ENCODE measurements around the gene ZNF526.
A peak's percentile ranks its signal among the peaks of the same experiment; 100 is the strongest.

Gene ZNF526

DNA sequence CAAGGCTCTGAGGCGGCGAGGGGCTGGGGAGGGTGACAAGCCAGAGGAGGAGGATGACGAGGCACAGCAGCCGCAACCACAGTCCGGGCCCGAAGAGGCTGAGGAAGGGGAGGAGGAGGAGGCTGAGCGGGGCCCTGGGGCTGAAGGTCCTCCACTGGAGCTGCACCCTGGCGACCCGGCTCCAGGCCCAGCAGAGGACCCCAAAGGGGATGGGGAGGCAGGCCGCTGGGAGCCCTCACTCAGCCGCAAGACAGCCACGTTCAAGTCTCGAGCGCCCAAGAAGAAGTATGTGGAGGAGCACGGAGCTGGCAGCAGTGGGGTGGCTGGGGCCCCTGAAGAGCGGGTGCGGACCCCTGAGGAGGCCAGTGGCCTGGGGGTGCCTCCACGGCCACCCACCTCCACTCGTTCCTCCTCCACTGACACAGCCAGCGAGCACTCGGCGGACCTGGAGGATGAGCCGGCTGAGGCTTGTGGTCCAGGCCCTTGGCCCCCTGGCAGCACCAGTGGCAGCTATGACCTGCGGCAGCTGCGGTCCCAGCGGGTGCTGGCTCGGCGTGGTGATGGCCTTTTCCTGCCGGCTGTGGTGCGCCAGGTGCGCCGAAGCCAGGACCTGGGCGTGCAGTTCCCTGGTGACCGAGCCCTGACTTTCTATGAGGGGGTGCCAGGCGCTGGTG lies 51.9 kb downstream of the ZNF526 start:
- intact Hi-C loops (cut with DNase I) = no loop called here
- DNase-seq = peak in 2 of 10 donors; percentile 68 to 80

DNA sequence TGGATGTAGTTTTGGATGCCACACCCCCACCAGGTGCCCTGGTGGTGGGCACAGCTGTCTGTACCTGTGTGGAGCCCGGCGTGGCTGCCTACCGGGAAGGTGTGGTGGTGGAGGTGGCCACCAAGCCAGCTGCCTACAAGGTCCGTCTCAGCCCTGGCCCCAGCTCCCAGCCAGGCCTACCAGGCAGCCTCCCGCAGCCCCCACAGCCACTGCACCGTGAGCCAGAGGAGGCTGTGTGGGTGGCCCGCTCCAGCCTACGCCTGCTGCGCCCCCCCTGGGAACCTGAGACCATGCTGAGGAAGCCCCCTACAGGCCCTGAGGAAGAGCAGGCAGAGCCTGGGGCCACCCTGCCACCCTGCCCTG lies 52.4 kb downstream of the ZNF526 start:
- intact Hi-C loops (cut with DNase I) = no loop called here
- DNase-seq = peak in 2 of 10 donors; percentile 45 to 73

DNA sequence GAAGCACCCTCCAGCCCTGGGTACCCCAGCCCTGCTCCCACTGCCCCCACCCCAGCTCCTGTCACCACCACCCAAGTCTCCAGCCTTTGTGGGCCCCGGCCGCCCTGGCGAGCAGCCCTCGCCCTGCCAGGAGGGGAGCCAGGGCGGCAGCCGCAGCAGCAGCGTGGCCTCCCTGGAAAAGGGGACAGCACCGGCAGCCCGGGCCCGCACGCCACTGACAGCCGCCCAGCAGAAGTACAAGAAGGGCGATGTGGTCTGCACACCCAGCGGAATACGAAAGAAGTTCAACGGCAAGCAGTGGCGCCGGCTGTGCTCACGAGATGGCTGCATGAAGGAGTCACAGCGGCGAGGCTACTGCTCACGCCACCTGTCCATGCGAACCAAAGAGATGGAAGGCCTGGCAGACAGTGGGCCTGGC lies 52.9 kb downstream of the ZNF526 start:
- intact Hi-C loops (cut with DNase I) = no loop called here
- DNase-seq = peak in 1 of 10 donors; percentile 50

DNA sequence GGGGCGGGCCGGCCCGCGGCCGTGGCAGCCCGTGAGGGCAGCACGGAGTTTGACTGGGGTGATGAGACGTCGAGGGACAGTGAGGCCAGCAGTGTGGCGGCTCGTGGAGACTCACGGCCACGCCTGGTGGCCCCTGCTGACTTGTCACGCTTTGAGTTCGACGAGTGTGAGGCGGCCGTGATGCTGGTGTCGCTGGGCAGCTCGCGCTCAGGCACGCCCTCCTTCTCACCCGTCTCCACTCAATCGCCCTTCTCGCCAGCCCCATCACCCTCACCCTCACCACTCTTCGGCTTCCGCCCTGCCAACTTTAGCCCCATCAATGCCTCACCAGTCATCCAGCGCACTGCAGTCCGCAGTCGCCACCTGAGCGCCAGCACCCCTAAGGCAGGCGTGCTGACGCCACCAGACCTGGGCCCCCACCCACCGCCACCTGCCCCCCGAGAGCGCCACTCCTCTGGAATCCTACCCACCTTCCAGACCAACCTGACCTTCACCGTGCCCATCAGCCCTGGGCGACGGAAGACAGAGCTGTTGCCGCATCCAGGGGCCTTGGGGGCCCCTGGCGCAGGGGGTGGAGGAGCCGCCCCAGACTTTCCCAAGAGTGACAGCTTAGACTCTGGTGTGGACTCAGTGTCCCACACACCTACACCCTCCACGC lies 53.4 kb downstream of the ZNF526 start:
- intact Hi-C loops (cut with DNase I) = no loop called here
- peak in 1 of 10 donors; percentile 34 for DNase-seq

DNA sequence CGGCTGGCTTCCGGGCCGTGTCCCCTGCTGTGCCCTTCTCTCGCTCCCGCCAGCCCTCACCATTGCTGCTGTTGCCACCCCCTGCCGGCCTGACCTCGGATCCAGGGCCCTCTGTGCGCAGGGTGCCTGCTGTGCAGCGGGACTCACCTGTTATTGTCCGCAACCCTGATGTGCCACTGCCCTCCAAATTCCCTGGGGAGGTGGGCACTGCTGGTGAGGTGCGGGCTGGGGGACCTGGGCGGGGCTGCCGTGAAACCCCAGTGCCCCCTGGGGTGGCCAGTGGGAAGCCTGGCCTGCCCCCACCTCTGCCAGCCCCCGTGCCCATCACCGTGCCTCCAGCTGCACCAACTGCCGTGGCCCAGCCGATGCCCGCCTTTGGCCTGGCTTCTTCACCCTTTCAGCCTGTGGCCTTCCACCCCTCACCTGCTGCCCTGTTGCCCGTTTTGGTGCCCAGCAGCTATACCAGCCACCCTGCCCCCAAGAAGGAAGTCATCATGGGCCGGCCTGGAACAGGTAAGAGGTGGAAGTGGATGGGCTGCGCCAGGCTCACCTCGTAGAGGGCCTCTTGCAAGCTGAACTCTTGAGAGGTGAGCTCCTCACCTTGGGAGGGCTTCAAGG lies 54.1 kb downstream of the ZNF526 start:
- DNase-seq = no peak
- intact Hi-C loops (cut with DNase I) = no loop called here

DNA sequence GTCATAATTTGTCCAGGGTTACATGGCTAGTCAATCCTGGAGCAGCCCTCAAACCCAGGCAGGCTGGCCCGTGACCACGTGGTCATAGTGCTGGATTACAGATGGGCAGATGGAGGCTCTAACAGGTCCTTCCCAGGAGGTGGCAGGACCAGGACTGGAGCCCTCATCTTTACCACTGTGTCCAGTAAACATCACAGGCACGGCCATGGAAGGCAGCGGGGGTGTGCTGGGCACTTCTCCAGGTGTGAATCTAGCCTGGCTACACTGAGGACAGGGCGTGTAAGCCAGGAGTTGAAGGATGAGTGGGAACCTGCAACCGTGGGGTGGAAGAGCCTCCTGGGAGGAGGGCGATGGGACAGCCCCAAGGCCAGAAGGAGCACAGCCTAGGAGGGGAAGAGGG lies 55.0 kb downstream of the ZNF526 start:
- intact Hi-C loops (cut with DNase I) = no loop called here
- peak in 1 of 10 donors; percentile 87 for DNase-seq

DNA sequence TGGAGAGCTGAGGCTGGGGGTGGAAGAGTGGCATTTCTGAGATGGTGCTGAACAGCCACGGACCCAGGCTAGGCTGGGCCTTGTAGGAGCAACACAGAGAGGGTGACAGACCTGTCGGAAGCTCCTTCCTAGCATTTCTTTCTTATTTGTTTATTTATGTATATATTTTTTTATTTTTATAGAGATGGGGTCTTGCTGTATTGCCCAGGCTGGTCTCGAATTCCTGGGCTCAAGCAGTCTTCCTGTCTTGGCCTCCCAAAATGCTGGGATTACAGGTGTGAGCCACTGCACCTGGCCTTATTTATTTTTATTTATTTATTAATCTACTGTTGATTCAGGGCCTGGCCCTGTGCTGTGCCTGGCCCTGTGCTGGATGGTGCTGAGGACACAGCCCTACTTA lies 55.4 kb downstream of the ZNF526 start:
- intact Hi-C loops (cut with DNase I) = no loop called here

DNA sequence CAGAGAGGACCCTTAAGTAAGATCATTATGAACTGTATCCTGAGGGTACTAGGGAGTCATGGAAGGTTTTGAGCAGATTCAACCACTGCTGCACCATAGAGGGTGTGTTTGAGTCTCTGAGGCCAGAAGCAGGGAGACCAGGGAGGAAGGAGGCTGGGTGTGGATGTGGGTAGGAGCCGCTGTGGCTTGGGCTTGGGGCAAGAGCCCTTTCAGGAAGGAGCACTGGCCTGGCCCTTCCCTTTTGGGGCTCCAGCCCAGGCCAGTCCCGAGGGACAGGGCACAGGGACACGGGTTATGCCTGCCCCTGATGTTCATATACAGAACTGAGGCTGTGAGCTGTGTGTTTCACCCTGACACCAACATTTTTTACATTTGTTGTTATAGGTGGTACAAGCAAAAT lies 56.2 kb downstream of the ZNF526 start:
- no peak for DNase-seq
- intact Hi-C loops (cut with DNase I) = no loop called here

More for the DNA sequence above, 55.4 kb downstream of the ZNF526 start:
- no peak for DNase-seq

DNA sequence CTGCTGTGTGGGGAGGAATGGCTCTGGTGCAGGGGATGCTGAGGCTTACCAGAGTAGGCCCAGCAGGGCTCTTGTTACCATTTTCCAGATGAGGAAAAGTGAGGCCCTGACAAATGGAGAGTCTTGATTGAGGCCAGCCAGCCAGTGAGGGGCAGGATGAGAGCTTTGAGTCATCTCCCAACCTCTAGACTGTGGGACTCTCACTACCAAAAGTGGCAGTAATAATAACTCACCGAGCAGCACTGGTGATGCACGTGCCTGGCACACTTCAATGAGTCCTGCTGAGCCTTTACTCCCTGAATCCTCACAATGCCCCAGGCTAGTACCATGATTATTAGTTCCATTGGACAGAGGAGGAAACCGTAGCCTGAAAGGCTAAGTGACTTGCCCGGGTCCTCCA lies 56.7 kb downstream of the ZNF526 start:
- DNase-seq = no peak
- intact Hi-C loops (cut with DNase I) = no loop called here
